ENCODE measurements around the gene DLG2.

Gene DLG2

GRCh38 chr11:84681456-84681855, 945.7 kb downstream of the DLG2 start:
- H3K36me3 Mint-ChIP-seq (ENCODE audit: low read depth): no peaks in the 10 kb centered on the region
- no peaks in the 10 kb centered on the region for H3K4me1 Mint-ChIP-seq
- H3K9me3 Mint-ChIP-seq: no peaks in the 10 kb centered on the region
- H3K27ac Mint-ChIP-seq: no peak overlapping the region
- H3K4me3 Mint-ChIP-seq: no peak overlapping the region
- no peaks in the 10 kb centered on the region for H3K27me3 Mint-ChIP-seq (ENCODE audit: low read depth)
- TF ChIP-seq CTCF (IDR thresholded peaks at IDR 0.05; ENCODE audit: unreplicated experiment in 3 of 3): no peak

- no peaks in the 10 kb centered on the region for H3K9me3 Mint-ChIP-seq
- no peaks in the 10 kb centered on the region for H3K27me3 Mint-ChIP-seq (ENCODE audit: low read depth)
- peaks cover 11% of the 10 kb centered on the region for H3K4me1 Mint-ChIP-seq
- H3K36me3 Mint-ChIP-seq (ENCODE audit: low read depth): no peaks in the 10 kb centered on the region
- peak overlapping the region in 1 of 3 experiments; percentile 43 for H3K27ac Mint-ChIP-seq
- no peak for TF ChIP-seq CTCF (IDR thresholded peaks at IDR 0.05; ENCODE audit: unreplicated experiment in 3 of 3)
- H3K4me3 Mint-ChIP-seq: no peak overlapping the region
Observed at GRCh38 chr11:84675396-84676025, 951.6 kb downstream of the DLG2 start.

- no peaks in the 10 kb centered on the region for H3K36me3 Mint-ChIP-seq (ENCODE audit: low read depth)
- no peak overlapping the region for H3K27ac Mint-ChIP-seq
- no peaks in the 10 kb centered on the region for H3K9me3 Mint-ChIP-seq
- H3K4me1 Mint-ChIP-seq: peaks cover 11% of the 10 kb centered on the region
- no peaks in the 10 kb centered on the region for H3K27me3 Mint-ChIP-seq (ENCODE audit: low read depth)
- no peak for TF ChIP-seq CTCF (IDR thresholded peaks at IDR 0.05; ENCODE audit: unreplicated experiment in 3 of 3)
- no peak overlapping the region for H3K4me3 Mint-ChIP-seq
Observed at GRCh38 chr11:84673753-84674152, 953.4 kb downstream of the DLG2 start.

GRCh38 chr11:84671325-84671999, 955.7 kb downstream of the DLG2 start:
- no peak for TF ChIP-seq CTCF (IDR thresholded peaks at IDR 0.05; ENCODE audit: unreplicated experiment in 3 of 3)
- Mint-ChIP-seq H3K27ac (no peak overlapping the region), H3K4me3 (no peak overlapping the region), H3K27me3 (ENCODE audit: low read depth) (no peaks in the 10 kb centered on the region), H3K4me1 (peaks cover 11% of the 10 kb centered on the region), H3K36me3 (ENCODE audit: low read depth) (no peaks in the 10 kb centered on the region), H3K9me3 (no peaks in the 10 kb centered on the region)

- H3K27ac Mint-ChIP-seq: no peak overlapping the region
- no peaks in the 10 kb centered on the region for H3K4me1 Mint-ChIP-seq
- H3K9me3 Mint-ChIP-seq: no peaks in the 10 kb centered on the region
- no peaks in the 10 kb centered on the region for H3K27me3 Mint-ChIP-seq (ENCODE audit: low read depth)
- no peaks in the 10 kb centered on the region for H3K36me3 Mint-ChIP-seq (ENCODE audit: low read depth)
- no peak for TF ChIP-seq CTCF (IDR thresholded peaks at IDR 0.05; ENCODE audit: unreplicated experiment in 3 of 3)
- no peak overlapping the region for H3K4me3 Mint-ChIP-seq
Observed at GRCh38 chr11:84663731-84664130, 963.4 kb downstream of the DLG2 start.

Data from nephron (organoid).